Stimulated activated CD4-positive, alpha-beta T cell treated with anti-CD3 and anti-CD28 coated beads, Interleukin-2, amount 100 ng/mL, for 24 hours (primary cell): ENCODE measurements around the gene OR2B6.
"Not testable (repeated sequence)": the region's sequence is repeated elsewhere in the genome, so short reads cannot be mapped to it uniquely, and the experiment has no call there.

Experiments used
- DNase-seq, 2 donors: peaks; one replicate each; pipeline ENCODE4 v3.0.0-alpha.2; 2020

OR2B6 gene

DNA sequence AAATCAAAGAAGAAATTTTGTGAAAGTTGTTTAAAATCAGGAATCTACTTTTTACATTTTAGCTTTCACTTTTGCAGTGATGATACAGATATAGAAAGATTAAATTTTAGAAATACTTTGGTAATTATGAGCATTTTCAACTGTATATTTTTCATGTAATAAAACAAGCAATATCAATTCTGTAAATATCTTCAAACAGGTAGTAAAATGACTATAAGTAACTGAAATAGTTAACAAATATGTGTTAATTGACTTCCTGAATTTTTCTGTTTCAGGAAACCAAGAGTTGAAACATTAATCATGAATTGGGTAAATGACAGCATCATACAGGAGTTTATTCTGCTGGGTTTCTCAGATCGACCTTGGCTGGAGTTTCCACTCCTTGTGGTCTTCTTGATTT lies at the start of gene OR2B6:
TSS of gene OR2B6 (plus strand) at position 301 of the 400 bp plus-strand sequence. CDS start at position 301, 0 bp downstream.
- no peak for DNase-seq

- DNase-seq, result no peak
These were observed 49.0 kb upstream of the OR2B6 start for GRCh38 chr6:27908017-27908416.

GRCh38 chr6:27911956-27912446 lies 45.0 kb upstream of the OR2B6 start, which contains the start of gene OR2B2:
TSS of gene OR2B2 (minus strand) at chr6:27912396. CDS start at chr6:27912319, 77 bp downstream.
- no peak for DNase-seq

DNA sequence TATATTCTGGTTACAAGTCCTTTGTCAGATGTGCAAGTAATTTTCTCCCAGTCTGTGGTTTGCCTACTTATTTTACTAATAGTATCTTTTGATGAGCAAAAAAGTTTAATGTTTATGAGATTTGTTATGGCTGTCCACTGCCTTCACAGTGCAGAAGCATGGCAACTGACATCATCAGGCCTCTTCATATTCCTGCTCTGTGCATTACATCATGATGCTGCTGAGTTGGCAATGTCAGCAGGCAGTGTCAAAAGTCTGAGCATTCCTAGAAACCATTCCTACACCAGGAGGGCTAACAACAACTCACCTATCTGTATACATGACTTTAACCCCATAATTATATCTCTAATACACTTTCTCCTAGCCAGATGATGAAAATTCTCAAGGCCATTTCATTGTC lies 34.1 kb upstream of the OR2B6 start:
- no peak for DNase-seq

DNA sequence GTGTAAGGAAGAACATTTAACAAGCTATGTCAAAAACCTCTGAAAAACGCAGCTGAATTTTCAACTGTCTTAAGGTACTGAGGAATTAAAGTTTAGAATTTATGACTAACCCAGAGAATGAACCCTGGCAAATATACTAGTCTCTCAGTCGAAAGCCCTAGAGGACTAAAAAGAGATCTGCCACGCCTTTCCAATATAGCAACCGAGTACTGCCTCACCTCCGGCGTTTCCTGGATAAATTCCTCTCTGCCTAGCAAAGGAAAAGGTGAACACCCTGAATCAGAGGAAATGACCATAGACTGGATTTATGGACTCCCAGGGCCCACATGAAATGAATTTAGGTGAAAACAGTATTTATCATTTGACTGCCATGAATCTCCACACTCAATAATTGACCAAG lies 32.9 kb upstream of the OR2B6 start:
- DNase-seq, result no peak

DNA sequence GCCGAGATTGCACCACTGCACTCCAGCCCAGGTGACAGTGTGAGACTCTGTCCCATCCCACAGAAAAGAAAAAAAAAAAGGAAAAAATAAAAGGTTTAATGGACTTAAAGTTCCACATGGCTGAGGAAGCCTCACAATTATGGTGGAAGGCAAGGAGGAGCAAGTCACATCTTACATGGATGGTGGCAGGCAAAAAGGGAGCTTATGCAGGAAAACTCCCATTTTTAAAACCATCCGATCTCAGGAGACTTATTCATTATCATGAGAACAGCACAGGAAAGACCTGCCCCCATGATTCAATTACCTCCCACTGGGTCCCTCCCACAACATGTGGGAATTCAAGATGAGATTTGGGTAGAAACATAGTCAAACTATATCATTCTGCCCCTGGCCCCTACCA lies 29.0 kb upstream of the OR2B6 start:
- not testable (repeated sequence) for DNase-seq

GRCh38 chr6:27929930-27930329 lies 27.1 kb upstream of the OR2B6 start:
- not testable (repeated sequence) for DNase-seq

GRCh38 chr6:27931209-27931608 lies 25.8 kb upstream of the OR2B6 start:
- DNase-seq, result no peak

- DNase-seq, result no peak
These were observed 16.3 kb upstream of the OR2B6 start for GRCh38 chr6:27940766-27941165.

- DNase-seq, result not testable (repeated sequence)
These were observed 14.0 kb upstream of the OR2B6 start for GRCh38 chr6:27943072-27943471.

GRCh38 chr6:27948237-27948636 lies 8.8 kb upstream of the OR2B6 start:
- DNase-seq, result no peak

DNA sequence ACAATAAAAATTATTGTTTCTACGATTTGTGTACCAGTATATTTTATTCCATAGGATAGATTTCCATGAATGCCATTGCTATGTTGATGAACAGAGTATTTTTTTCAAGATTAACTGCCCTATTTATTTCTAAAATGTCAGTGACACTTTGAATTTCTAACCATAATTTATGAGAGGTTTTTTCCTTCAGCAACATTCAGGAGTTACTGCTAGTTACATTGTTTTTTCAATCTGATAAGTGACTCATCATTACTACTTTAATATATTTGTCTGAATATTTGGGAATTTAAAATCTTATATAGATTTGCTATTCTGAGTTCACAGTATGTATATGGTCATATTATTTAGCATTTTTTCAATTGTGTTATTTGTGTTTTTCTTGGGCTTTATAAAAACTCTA lies 6.0 kb upstream of the OR2B6 start:
- no peak for DNase-seq

- DNase-seq, result no peak
These were observed 475 bp downstream of the OR2B6 start for GRCh38 chr6:27957516-27957915.

DNA sequence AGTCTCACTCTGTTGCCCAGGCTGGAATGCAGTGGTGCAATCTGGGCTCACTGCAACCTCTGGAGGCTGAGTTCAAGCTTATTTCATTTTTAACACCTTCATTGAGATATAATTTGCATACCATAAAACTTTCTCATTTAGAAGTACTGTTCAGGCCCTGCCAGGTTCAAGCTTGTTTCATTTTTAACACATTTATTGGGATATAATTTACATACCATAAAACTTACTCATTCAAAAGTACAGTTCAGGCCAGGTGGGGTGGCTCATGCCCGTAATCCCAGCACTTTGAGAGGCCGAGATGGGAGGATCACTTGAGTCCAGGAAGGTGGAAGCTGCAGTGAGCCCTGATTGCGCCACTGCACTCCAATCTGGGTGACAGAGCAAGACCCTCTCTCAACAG lies 5.5 kb downstream of the OR2B6 start:
- no peak for DNase-seq

DNA sequence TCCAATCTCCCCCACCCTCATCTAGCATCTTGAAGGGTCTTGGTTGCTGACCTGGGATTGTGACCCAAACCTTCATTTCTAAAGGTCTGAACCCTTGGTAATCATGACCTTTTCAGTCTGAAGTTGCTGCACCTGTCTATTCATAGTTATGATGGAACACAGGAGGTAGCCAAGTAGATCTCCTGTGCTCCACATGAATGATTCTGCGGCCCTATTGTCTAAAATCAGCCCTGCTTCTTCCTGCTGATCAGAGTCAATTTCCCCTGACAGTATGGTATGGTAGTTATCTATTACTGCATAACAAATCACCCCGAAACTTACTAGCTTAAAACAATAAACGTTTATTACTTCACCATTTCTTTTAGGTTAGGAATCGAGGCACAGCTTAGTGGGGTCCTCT lies 9.0 kb downstream of the OR2B6 start:
- DNase-seq, result no peak

DNA sequence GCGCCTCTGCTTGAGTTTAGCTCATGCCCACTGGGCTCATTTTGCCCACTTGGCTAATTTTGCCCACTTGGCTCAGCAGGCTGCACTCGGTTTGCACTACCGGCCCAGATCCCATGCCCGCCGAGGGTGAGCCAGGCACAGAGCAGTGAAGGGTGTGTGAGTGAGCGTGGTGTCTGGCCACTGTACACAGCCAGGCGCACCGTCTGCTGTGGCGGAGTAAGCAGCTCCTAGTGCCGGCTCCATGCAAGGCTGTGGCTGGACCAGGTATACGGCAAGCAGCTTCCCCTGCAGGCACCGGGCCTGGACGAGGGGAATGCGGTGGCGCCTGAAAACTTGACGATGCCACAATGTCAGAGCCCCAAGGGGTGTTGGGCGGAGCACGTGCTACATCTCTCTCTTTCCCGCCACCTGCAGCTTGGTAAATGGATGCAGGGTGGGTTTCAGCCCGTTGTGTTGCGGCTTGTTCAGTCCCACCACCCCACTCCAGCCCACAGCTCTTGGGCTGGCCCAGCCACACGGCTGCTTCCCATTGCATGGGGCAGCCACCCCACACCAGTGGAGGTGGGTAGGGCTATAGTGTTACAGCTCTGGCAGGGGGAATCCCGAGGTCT lies 9.9 kb downstream of the OR2B6 start:
- DNase-seq, result no peak

DNA sequence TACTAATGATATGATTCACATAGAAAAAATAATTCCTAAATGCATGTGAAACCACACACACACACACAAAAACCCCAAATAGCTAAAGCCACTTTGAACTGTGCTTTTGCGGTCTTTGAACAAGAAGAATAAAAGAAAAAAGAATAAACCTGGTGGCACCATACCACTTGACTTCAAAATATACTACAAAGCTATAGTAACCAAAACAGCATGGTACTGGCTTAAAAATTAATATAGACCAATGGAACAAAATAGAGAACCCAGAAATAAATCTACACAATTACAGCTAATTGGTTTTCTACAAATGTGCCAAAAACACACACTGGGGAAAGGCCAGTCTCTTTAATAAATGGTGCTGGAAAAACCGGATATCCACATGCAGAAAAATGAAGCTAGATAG lies 13.4 kb downstream of the OR2B6 start:
- DNase-seq, result no peak

DNA sequence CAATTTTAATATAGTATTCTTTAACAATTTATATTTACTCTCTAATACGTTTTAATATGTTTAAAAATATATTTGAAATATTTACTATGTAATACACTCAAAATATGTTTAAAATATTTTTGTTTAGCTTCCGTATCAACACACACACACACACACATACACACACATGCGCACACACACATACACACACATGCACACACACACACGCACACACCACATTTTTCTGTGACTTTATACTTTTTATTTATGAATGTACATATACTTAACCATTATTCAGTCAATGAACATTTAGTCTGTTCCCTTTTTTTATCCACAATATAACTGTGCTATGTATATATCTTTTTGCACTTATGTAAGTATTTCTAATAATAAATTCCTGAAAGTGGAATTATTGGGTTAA lies 15.7 kb downstream of the OR2B6 start:
- DNase-seq, result no peak

GRCh38 chr6:27977387-27977786 lies 20.3 kb downstream of the OR2B6 start:
- no peak for DNase-seq

- no peak for DNase-seq
These were observed 21.7 kb downstream of the OR2B6 start for GRCh38 chr6:27978705-27979104.

DNA sequence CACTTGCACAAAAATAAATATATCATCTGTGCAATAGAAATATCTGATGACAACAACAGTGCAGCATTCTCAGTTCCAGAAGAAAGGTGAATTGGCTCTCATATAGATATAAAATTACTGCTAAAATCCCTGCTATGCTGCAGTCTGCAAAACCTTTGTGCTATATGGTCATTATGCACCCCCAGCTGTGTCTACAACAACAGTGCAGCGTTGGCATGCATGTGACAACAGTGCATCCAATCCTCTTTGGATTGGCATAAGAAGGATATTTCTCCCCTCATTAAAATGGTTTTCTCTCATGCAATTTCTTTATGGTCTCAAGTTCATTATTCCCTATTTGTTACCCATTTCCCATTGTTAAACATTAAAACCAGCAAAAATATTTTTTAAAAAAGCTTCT lies 23.1 kb downstream of the OR2B6 start:
- no peak for DNase-seq

DNA sequence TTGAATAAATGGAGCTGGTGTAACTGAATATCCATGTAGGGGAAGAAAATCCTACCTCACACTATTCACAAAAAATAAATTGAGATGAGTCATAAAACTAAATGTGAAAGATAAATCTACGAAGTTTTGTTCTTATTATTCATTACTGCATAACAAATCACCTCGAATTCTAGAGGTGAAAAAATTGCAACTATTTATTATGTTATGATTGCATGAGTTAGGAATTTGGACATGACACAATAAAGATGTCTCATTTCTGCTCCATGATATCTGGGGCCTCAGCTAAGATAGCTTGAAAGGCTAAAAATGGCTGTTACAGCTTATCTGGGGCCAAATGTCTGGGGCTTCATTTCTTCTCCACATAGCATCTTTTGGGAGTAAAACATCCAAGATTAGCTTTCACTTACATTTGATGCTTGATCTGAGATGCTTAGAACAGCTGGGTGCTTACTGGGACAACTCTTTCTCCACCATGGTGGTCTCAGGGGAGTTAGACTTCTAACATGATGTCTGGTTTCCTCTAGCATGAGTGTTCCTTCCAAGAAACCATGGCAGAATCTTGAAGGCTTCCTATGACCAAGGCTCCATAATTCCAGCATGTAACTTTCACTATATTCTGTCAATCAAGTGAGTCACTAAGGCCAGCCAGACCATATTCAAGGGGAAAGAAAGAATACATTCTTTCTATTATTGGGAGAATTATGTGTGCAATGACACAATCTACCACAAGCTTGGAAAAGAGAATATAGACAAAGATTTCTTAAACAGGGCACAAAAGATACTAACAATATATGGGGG lies 30.1 kb downstream of the OR2B6 start:
- DNase-seq, result no peak

DNA sequence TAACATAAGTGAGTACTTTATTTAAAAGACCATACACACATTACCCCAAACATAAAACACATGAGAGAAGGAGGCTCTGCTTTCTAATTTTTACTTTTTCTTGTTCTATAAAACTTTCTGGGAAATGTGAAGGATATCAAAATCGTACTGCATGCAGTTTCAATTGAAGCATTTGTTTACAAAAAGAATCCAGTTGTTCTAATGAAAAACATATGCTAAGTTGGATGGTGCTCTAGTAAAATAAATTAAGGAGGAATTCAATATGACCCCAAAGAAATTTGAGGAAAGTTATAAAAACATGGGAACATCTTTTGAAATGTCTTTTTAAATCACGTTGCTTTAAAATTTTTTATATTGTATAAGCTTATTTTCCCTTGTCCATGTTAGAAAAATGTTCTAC lies 37.6 kb downstream of the OR2B6 start:
- DNase-seq, result no peak

DNA sequence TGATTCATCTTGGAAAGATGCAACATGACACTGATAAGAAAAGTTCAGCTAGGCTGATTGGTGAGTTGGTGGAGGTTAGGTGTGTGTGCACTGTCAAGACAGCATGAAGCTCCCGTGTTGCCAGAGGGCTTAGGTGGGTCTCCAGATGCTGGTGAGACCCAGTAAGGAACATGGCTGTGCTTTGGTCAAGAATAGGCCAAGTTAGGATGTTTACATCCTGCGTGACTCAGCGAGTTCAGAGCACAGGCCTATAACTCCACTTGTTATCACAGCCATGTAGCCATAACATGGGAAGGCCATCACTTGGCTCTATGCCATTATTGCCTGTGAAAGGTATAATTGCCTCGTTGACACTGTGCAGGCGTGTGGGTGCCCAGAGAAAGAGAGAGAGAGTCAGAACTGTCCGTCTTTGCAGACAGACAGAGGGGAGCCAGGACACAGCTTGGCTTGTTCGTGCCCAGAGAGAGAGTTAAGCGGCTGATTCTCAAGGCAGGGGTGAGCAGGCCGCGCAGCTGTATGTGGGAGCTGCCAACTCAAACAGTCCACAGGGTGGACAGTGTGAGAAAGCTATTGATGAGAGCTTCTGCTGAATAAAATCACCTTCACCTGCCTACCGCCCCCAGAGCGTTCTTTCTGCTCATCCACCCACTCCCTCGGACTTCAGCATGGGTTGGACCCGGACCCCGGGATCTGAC lies 43.5 kb downstream of the OR2B6 start:
- no peak for DNase-seq
